NCI-H774 (cell line): ENCODE results near the gene POLQ.
"Not testable (repeated sequence)": the region's sequence is repeated elsewhere in the genome, so short reads cannot be mapped to it uniquely, and the experiment has no call there.

Experiments
- DNase-seq: peaks from one replicate; lab custom pipeline; 2025; lab: John Stamatoyannopoulos, UW

POLQ gene

DNA sequence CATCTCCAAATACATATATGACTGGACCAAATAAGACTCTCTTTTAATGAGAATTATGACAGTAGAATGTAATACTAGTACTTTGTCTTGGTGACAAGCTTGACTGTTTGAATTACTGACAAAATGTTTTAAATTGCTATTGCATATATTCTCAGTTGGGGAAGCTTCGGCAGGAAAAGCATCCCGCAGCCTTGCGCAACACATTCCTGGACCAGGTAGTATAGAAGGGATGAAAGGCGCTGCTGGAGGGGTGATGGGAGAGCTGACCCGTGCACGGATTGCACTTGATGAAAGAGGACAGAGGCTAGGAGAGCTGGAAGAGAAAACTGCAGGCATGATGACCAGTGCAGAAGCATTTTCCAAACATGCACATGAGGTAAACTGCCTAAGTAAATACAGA lies 127.6 kb downstream of the POLQ start:
- no peak for DNase-seq

DNA sequence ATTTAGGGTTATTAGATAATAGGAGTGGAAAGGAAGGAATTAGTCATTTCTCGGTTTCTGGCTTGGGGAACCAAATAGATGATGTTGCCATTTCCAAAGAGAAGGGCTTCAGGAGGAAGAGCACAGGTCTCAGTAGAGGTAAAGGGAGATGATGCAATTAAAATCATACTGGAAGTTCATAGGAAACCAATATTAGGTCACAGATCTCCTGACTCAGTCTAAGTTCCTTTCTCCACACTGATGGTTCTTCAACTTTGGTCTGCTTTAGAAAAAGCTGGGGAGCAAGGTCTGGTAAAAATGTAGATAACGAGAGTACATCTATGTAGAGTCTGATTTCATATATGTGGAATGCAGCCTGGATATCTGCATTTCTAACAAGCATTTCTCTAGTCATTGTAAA lies 130.9 kb downstream of the POLQ start:
- DNase-seq, result no peak

DNA sequence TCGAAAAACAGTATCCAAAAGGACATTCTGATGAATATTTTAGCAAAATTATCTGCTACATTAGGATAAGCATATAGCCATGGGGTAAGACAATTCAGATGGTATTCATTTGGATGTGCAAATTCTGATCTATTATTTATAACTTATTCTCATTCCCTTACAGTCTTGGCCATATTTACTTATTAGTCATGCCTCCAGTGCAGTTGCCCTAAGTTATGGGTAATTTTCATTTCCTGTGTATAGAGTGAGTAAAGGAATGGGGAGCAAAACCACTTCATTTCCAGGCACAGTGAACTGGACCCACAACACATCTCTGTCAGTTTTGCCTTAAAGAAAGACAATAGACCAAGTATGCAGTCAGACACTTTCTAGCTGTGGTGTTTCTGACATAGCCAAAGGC lies 134.3 kb downstream of the POLQ start:
- DNase-seq, result no peak

DNA sequence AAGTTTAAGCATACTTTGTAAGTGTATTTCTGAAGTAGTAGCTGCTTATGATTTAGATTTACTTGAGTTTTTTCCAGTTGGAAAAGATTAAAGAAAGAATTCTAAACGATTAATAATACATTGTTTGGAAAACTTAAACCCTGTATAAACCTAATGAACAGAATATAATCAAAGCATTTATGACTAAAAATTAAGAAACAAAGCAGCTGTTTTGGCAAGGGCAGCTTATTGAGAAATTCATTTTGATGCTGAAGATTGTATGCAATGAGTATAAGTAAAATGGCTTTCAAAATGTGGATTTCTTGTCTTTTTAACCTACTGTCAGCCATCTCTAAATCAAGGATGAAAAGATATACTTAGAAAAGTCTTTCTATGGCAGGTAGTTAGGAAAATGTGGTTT lies 140.2 kb downstream of the POLQ start:
- DNase-seq, result no peak

DNA sequence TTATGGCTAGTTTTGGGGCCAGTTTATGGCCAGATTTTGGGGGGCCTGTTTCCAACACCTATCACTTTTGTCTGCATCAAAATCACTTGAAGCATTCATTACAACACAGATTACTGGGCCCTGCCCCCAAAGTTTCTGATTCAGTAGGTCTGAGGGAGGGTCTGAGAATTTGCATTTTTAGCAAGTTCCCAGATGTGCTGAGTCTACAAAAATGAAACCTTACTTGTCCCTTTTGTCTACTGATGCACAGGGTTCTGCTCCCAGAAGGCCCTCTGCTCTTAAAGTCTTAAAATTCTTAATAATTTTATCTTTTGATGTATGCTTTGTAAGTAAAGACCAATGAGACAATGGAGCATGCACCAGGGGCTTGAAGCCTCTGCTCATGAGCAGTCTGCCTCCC lies 146.0 kb downstream of the POLQ start:
- DNase-seq, result no peak

DNA sequence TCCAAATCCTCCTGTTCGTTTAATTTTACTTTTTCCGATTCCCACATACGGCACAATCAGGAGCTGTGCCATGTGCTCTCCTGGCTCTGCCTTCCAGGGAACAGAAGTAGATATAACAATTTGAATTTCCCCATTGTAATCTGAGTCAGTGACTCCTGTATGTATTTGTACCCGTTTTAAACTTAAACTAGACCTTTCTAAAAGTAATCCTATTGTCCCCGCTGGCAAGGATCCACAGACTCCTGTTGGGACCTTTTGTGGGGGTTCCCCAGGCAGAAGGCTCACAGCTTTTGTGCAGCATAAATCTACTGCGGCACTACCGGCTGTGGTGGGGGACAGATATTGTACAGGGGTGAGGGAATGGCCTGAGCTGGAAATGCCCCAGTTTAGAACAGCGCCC lies 147.7 kb downstream of the POLQ start:
- DNase-seq, result not testable (repeated sequence)

DNA sequence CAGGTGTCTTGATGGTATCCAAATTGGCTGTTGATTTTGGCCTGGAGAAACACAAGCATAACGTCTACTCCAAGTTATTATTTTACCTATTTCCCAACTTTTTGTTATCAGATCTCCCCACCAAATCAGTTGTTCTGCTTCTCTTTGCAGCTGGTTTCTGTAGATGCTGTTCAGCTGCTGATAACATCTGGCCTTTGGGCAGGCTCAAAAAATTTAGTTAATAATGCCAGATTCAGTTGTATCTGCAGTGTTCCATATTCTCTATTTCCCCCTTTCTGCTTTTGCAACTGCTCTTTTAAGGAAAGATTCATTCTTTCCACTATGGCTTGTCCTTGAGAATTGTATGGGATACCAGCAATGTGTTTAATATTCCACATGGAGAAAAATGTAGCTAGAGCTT lies 149.8 kb downstream of the POLQ start:
- not testable (repeated sequence) for DNase-seq

DNA sequence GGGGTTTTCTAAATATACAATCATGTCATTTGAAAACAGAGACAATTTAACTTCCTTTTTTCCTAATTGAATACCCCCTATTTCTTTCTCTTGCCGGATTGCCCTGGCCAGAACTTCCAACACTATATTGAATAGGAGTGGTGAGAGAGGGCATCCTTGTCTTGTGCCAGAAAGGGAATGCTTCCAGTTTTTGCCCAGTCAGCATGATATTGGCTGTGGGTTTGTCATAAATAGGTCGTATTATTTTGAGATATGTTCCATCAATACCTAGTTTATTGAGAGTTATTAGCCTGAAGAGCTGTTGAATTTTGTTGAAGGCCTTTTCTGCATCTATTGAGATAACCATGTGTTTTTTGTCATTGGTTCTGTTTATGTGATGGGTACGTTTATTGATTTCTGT lies 157.5 kb downstream of the POLQ start:
- not testable (repeated sequence) for DNase-seq
